GM19025 (cell line): ENCODE results near the gene TLE7.

Source experiments
- ATAC-seq: cut with Tn5 transposase; IDR thresholded peaks from one replicate; pipeline ENCODE4 v1.9.1; 2021; ENCODE audit warnings: mild to moderate bottlenecking, low read depth, moderate library complexity; ENCODE audit not compliant: unreplicated experiment

Gene TLE7

GRCh38 chr16:71449020-71449419 lies 7.2 kb upstream of the TLE7 start:
- no peak for ATAC-seq

- ATAC-seq: no peak
Observed at GRCh38 chr16:71448274-71448866, 6.5 kb upstream of the TLE7 start.

- no peak for ATAC-seq
Observed at GRCh38 chr16:71443714-71444113, 1.9 kb upstream of the TLE7 start.

GRCh38 chr16:71441348-71442050 lies 355 bp downstream of the TLE7 start:
- ATAC-seq: no peak

- no peak for ATAC-seq
Observed at GRCh38 chr16:71440669-71441347, 1.0 kb downstream of the TLE7 start.

GRCh38 chr16:71439523-71439922 lies 2.3 kb downstream of the TLE7 start:
- no peak for ATAC-seq

- ATAC-seq: no peak
Observed at GRCh38 chr16:71436473-71436872, 5.4 kb downstream of the TLE7 start.

GRCh38 chr16:71432906-71433305 lies 8.9 kb downstream of the TLE7 start:
- no peak for ATAC-seq

GRCh38 chr16:71431991-71432390 lies 9.9 kb downstream of the TLE7 start:
- ATAC-seq: no peak

- no peak for ATAC-seq
Observed at GRCh38 chr16:71431176-71431575, 10.7 kb downstream of the TLE7 start.

- ATAC-seq: no peak
Observed at GRCh38 chr16:71430744-71431143, 11.1 kb downstream of the TLE7 start.

- no peak for ATAC-seq
Observed at GRCh38 chr16:71429581-71429980, 12.3 kb downstream of the TLE7 start.

- no peak for ATAC-seq
Observed at GRCh38 chr16:71428883-71429282, 13.0 kb downstream of the TLE7 start.

- ATAC-seq: no peak
Observed at GRCh38 chr16:71428385-71428784, 13.5 kb downstream of the TLE7 start.

GRCh38 chr16:71426880-71427615 lies 14.8 kb downstream of the TLE7 start:
- no peak for ATAC-seq

- ATAC-seq: no peak
Observed at GRCh38 chr16:71426069-71426879, 15.6 kb downstream of the TLE7 start.

- no peak for ATAC-seq
Observed at GRCh38 chr16:71425746-71426068, 16.1 kb downstream of the TLE7 start.

GRCh38 chr16:71424626-71425025 lies 17.2 kb downstream of the TLE7 start:
- ATAC-seq: no peak

- ATAC-seq: no peak
Observed at GRCh38 chr16:71423865-71424264, 18.0 kb downstream of the TLE7 start.

- no peak for ATAC-seq
Observed at GRCh38 chr16:71423016-71423415, 18.8 kb downstream of the TLE7 start.

GRCh38 chr16:71421911-71422310 lies 19.9 kb downstream of the TLE7 start:
- ATAC-seq: no peak
